Measurements from ENCODE around the gene SLC20A1. TPM values are rescaled to one million over a fixed set of nuclear protein-coding genes. Genes with fewer than 3 reads are reported as not detected.

SLC20A1 gene
- total and polyA plus RNA-seq, 2 of the 4 experiments (the other 2 are of a cell fraction) = 93.6 to 94.1 TPM

GRCh38 chr2:112601754-112602153 is 44.0 kb upstream of the SLC20A1 start:
- Histone ChIP-seq H3K79me1 (ENCODE audit: low read depth in 1 of 2, low read length in 2 of 2) (no peaks in the 10 kb centered on the region), H3K18ac (ENCODE audit: low read depth, low read length) (no peak overlapping the region), H3K9ac (ENCODE audit: low read depth, low read length) (no peak overlapping the region), H3K9me3 (ENCODE audit: control insufficient read depth, insufficient read depth, low read length) (no peaks in the 10 kb centered on the region), H2BK20ac (ENCODE audit: low read depth, low read length) (peak overlapping the region; percentile 76), H3K4me2 (ENCODE audit: low read depth, low read length) (no peak overlapping the region), H3K14ac (replicated peaks; ENCODE audit: low read depth, low read length) (no peak overlapping the region; the same call in 1 of the 2 replicates), H3K23ac (ENCODE audit: low read depth, low read length) (no peak overlapping the region; the same call in 1 of the 2 replicates), H4K8ac (ENCODE audit: low read depth in 2 of 2, low read length in 2 of 2) (peak overlapping the region in 1 of 2 experiments; percentile 30; a peak in 1 of 4 replicates), H2AK5ac (ENCODE audit: low read depth, low read length) (peak overlapping the region; percentile 70; the same call in 1 of the 2 replicates), H2BK5ac (ENCODE audit: low read depth, low read length, poor library complexity, severe bottlenecking) (no peak overlapping the region), H2BK15ac (ENCODE audit: low read depth, low read length) (peak overlapping the region; percentile 12; the same call in 1 of the 3 replicates), H2AK9ac (replicated peaks; ENCODE audit: low read depth, low read length, poor library complexity) (peak overlapping the region; percentile 11), H3K4me3 (ENCODE audit: insufficient read depth, low read depth, low read length) (no peak overlapping the region), H4K20me1 (ENCODE audit: insufficient read depth, low read length) (no peaks in the 10 kb centered on the region), H3K27me3 (ENCODE audit: control insufficient read depth, insufficient read depth, low read length) (no peaks in the 10 kb centered on the region), H3K27ac (ENCODE audit: insufficient read depth, low read length) (no peak overlapping the region), H3K4me1 (ENCODE audit: control insufficient read depth, insufficient read depth, low read length) (peaks cover 9% of the 10 kb centered on the region), H3K36me3 (ENCODE audit: control insufficient read depth, insufficient read depth, low read length) (no peaks in the 10 kb centered on the region), H4K5ac (ENCODE audit: low read depth, low read length) (no peak overlapping the region), H2AFZ (replicated peaks; ENCODE audit: low read length, poor library complexity) (no peak overlapping the region), H3K9me1 (ENCODE audit: insufficient read depth, low read length) (peaks cover 7% of the 10 kb centered on the region), H3K56ac (ENCODE audit: extremely low read depth, insufficient read depth, low read length) (no peak overlapping the region), H2BK120ac (ENCODE audit: low read depth, low read length) (peak overlapping the region; percentile 46; the same call in 1 of the 2 replicates), H4K91ac (ENCODE audit: insufficient read depth, low read depth, low read length) (no peak overlapping the region), H3K4ac (ENCODE audit: low read depth, low read length) (peak overlapping the region; percentile 50; the same call in 1 of the 2 replicates)
- dilution Hi-C loops (cut with HindIII; ENCODE audit: low sequenced_read_pairs, unreplicated experiment) (no loop called here), intact Hi-C loops (cut with micrococcal nuclease) (loop anchor here (2.0 kb wide), 1 partner anchor 43 kb away; the partner anchor contains the start of gene SLC20A1), in situ Hi-C loops (cut with MboI; ENCODE audit: low sequenced_read_pairs) (loop anchor here (5.0 kb wide), 2 partner anchors 126 to 356 kb away; no protein-coding TSS in a partner anchor)
- TF ChIP-seq CTCF (conservative IDR thresholded peaks at IDR 0.05; ENCODE audit: low read depth, low read length) (no peak), CHD1 (IDR thresholded peaks at IDR 0.05; ENCODE audit: low read depth, low read length) (no peak), RAD21 (IDR thresholded peaks at IDR 0.05; ENCODE audit: low read length) (no peak), NFE2L2 (IDR thresholded peaks at IDR 0.05; ENCODE audit: low read depth, low read length) (no peak), POLR2A (IDR thresholded peaks at IDR 0.05; ENCODE audit: low read depth, low read length) (no peak)
- TF ChIP-seq, protein P1, sequence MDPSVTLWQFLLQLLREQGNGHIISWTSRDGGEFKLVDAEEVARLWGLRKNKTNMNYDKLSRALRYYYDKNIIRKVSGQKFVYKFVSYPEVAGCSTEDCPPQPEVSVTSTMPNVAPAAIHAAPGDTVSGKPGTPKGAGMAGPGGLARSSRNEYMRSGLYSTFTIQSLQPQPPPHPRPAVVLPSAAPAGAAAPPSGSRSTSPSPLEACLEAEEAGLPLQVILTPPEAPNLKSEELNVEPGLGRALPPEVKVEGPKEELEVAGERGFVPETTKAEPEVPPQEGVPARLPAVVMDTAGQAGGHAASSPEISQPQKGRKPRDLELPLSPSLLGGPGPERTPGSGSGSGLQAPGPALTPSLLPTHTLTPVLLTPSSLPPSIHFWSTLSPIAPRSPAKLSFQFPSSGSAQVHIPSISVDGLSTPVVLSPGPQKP (IDR thresholded peaks at IDR 0.05; ENCODE audit: borderline replicate concordance, low read depth, low read length) = no peak
- DNase-seq (no peak), ATAC-seq (ENCODE audit: low read depth) (no peak)
- WGBS, 2 experiments (ENCODE audit: extremely low coverage in 2 of 2, insufficient read length in 1 of 2) = 90% methylated on average over 1 of the region's 3 CpGs; no CpG with 5 or more reads in 1 of the 2 experiments
- CTCF ChIA-PET = interaction anchor here (0.9 kb wide), 1 partner anchor 125 kb away, joined by 3 read pairs; no protein-coding TSS in a partner anchor
- POLR2A ChIA-PET (ENCODE audit: unreplicated experiment) = no interaction called here
- no TSS peak for BruUV-seq (replicated peaks)
